Measurements from ENCODE around the gene PSD2.

PSD2 gene

DNA sequence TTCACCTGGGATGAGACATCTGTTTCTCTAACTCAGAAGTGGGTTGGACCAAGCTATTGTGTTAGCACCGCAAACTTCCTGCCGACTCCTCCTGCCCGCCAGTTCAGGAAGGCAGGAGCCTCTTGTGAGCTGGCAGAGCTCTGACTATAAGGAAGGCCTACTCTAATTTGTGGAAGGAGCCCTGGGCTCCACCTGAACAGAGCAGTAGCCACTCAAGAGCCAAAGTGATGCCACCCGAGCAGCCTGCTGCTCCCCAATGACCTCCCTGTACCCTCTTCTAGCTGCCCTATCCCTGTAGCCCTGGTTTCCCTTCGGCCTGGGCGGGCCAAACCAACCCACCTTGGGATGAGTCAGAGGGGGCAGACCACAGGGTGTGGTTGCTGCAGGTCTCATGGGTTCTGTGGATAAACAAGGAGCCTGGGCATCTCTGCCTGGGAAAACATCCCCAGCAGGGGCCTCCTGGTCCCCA, 81.6 kb downstream of the PSD2 start:
- Histone ChIP-seq H3K27me3 (ENCODE audit: low read length) (no peaks in the 10 kb centered on the region), H3K9me2 (replicated peaks; ENCODE audit: insufficient read depth, low read length) (no peaks in the 10 kb centered on the region), H3K27ac (ENCODE audit: low read depth, low read length) (no peak overlapping the region), H3K79me2 (ENCODE audit: insufficient read depth, low read length) (no peaks in the 10 kb centered on the region), H3K9me3 (ENCODE audit: insufficient read depth, low read length) (no peaks in the 10 kb centered on the region), H3K4me2 (ENCODE audit: low read depth, low read length, poor library complexity, severe bottlenecking) (no peak overlapping the region), H3K4me3 (ENCODE audit: insufficient read depth, low read length, poor library complexity, severe bottlenecking) (no peak overlapping the region), H3K9ac (ENCODE audit: low read length) (no peak overlapping the region), H3K36me3 (ENCODE audit: low read length) (no peaks in the 10 kb centered on the region), H2AFZ (ENCODE audit: low read depth, low read length, severe bottlenecking) (no peak overlapping the region), H3F3A (ENCODE audit: insufficient read depth) (no peaks in the 10 kb centered on the region), H4K20me1 (ENCODE audit: low read depth, low read length) (no peaks in the 10 kb centered on the region)
- TF ChIP-seq EZH2phosphoT487 (conservative IDR thresholded peaks at IDR 0.05; ENCODE audit: low read length) = no peak
- TF ChIP-seq, protein P1, sequence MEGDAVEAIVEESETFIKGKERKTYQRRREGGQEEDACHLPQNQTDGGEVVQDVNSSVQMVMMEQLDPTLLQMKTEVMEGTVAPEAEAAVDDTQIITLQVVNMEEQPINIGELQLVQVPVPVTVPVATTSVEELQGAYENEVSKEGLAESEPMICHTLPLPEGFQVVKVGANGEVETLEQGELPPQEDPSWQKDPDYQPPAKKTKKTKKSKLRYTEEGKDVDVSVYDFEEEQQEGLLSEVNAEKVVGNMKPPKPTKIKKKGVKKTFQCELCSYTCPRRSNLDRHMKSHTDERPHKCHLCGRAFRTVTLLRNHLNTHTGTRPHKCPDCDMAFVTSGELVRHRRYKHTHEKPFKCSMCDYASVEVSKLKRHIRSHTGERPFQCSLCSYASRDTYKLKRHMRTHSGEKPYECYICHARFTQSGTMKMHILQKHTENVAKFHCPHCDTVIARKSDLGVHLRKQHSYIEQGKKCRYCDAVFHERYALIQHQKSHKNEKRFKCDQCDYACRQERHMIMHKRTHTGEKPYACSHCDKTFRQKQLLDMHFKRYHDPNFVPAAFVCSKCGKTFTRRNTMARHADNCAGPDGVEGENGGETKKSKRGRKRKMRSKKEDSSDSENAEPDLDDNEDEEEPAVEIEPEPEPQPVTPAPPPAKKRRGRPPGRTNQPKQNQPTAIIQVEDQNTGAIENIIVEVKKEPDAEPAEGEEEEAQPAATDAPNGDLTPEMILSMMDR (IDR thresholded peaks at IDR 0.05; ENCODE audit: insufficient read depth, low read length, poor library complexity, severe bottlenecking) = no peak

DNA sequence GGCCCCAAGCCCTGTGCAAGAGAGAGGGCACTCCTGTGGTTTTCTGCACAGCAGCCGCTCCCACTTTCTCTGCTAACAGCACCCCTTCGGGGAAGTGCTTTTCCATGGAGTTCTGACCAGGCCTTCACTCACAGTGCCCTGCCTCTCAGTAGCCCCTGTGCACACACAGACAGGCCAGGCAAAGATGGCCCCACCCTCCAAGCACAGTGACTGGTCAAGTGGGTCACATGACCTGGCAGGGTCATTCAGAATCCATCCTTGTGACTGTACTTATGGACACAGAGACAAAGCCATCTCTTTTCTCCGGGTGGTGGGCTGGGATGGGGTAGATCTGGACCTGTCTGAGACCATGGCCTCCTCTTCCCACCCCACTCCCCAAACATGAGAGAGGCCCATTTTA, 82.5 kb downstream of the PSD2 start:
- Histone ChIP-seq H3K4me3 (ENCODE audit: insufficient read depth, low read length, poor library complexity, severe bottlenecking) (no peak overlapping the region), H3K9me2 (replicated peaks; ENCODE audit: insufficient read depth, low read length) (no peaks in the 10 kb centered on the region), H3K27ac (ENCODE audit: low read depth, low read length) (no peak overlapping the region), H3K36me3 (ENCODE audit: low read length) (no peaks in the 10 kb centered on the region), H3K4me2 (ENCODE audit: low read depth, low read length, poor library complexity, severe bottlenecking) (no peak overlapping the region), H3K27me3 (ENCODE audit: low read length) (no peaks in the 10 kb centered on the region), H3F3A (ENCODE audit: insufficient read depth) (no peaks in the 10 kb centered on the region), H3K79me2 (ENCODE audit: insufficient read depth, low read length) (no peaks in the 10 kb centered on the region), H2AFZ (ENCODE audit: low read depth, low read length, severe bottlenecking) (no peak overlapping the region), H3K9ac (ENCODE audit: low read length) (no peak overlapping the region), H3K9me3 (ENCODE audit: insufficient read depth, low read length) (no peaks in the 10 kb centered on the region), H4K20me1 (ENCODE audit: low read depth, low read length) (no peaks in the 10 kb centered on the region)
- TF ChIP-seq, protein P1 (IDR thresholded peaks at IDR 0.05; ENCODE audit: insufficient read depth, low read length, poor library complexity, severe bottlenecking) = no peak
- no peak for TF ChIP-seq EZH2phosphoT487 (conservative IDR thresholded peaks at IDR 0.05; ENCODE audit: low read length)

DNA sequence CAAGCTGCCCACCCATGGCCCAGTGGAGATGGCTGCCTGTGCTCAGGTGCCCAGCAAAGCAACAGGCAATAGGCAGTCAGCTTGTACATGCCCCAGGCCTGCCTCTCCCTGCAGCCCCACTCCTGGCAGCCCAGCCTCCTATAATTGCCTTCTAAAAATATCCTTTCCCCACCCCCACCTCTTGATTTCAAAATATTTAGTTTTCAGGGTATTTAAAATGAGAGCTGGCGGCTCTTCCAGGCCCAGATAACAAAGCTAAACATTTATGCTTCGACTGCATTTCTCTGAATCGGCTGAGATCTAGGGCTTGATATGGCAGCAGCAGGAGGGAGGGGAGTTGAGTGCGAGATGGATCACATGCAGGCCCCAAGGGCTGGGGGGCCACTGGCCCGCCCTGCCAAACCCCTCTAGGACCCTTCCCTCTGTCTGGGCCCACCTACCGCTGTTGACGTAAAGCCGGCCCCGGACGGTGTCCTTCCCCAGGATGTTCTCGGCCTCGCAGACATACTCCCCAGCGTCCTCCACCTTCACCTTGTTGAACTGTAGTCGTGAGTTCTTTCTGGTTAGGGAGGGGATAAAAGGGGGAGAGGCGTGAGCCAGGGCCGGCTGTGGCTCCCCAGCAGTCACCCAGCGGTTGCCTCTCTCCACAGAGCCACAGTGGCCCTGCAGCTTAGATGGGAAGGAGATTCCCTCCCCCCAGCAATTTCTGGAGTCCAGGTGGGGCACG, 85.0 kb downstream of the PSD2 start:
- no peaks in the 10 kb centered on the region for H3K36me3 ChIP-seq (ENCODE audit: low read length)
- H3K79me2 ChIP-seq (ENCODE audit: insufficient read depth, low read length) = no peaks in the 10 kb centered on the region
- H3K27me3 ChIP-seq (ENCODE audit: low read length) = no peaks in the 10 kb centered on the region
- H4K20me1 ChIP-seq (ENCODE audit: low read depth, low read length) = no peaks in the 10 kb centered on the region
- no peak overlapping the region for H3K4me2 ChIP-seq (ENCODE audit: low read depth, low read length, poor library complexity, severe bottlenecking)
- H3K9me2 ChIP-seq (replicated peaks; ENCODE audit: insufficient read depth, low read length) = no peaks in the 10 kb centered on the region
- no peak overlapping the region for H3K4me3 ChIP-seq (ENCODE audit: insufficient read depth, low read length, poor library complexity, severe bottlenecking)
- no peak overlapping the region for H2AFZ ChIP-seq (ENCODE audit: low read depth, low read length, severe bottlenecking)
- TF ChIP-seq, protein P1 (IDR thresholded peaks at IDR 0.05; ENCODE audit: insufficient read depth, low read length, poor library complexity, severe bottlenecking) = no peak
- no peak for TF ChIP-seq EZH2phosphoT487 (conservative IDR thresholded peaks at IDR 0.05; ENCODE audit: low read length)
- no peaks in the 10 kb centered on the region for H3K9me3 ChIP-seq (ENCODE audit: insufficient read depth, low read length)
- no peak overlapping the region for H3K27ac ChIP-seq (ENCODE audit: low read depth, low read length)
- no peak overlapping the region for H3K9ac ChIP-seq (ENCODE audit: low read length)
- H3F3A ChIP-seq (ENCODE audit: insufficient read depth) = no peaks in the 10 kb centered on the region
